ENCODE measurements around the gene HERPUD1.
A peak's percentile ranks its signal among the peaks of the same experiment; 100 is the strongest.

The HERPUD1 gene

DNA sequence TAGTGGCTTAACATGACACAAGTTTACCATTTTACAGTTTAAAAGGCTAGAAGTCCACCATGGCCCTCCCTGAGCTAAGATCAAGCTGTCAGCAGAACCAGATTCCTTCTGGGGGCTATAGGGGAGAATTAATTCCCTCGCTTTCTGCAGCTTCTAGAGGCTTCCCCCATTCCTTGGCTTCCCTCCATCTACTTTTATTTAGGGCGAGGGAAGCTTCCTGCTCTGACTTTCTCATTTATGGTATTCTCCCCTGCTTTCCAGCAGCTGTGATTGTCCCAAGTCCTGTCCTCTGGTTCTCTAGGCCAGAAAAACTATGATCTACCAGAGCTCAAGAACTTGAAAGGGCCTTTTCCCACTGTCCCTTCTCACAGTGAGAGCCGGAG, 34.1 kb downstream of the HERPUD1 start:
- H3K4me2 ChIP-seq (ENCODE audit: low read depth, low read length, poor library complexity, severe bottlenecking): peak overlapping the region; percentile 25
- H3K9me3 ChIP-seq (ENCODE audit: insufficient read depth, low read depth, low read length): no peaks in the 10 kb centered on the region
- peak overlapping the region; percentile 69 for H2AFZ ChIP-seq (ENCODE audit: low read length)
- H4K20me1 ChIP-seq (ENCODE audit: insufficient read depth, low read length, poor library complexity, severe bottlenecking): no peaks in the 10 kb centered on the region
- TF ChIP-seq, protein P1, sequence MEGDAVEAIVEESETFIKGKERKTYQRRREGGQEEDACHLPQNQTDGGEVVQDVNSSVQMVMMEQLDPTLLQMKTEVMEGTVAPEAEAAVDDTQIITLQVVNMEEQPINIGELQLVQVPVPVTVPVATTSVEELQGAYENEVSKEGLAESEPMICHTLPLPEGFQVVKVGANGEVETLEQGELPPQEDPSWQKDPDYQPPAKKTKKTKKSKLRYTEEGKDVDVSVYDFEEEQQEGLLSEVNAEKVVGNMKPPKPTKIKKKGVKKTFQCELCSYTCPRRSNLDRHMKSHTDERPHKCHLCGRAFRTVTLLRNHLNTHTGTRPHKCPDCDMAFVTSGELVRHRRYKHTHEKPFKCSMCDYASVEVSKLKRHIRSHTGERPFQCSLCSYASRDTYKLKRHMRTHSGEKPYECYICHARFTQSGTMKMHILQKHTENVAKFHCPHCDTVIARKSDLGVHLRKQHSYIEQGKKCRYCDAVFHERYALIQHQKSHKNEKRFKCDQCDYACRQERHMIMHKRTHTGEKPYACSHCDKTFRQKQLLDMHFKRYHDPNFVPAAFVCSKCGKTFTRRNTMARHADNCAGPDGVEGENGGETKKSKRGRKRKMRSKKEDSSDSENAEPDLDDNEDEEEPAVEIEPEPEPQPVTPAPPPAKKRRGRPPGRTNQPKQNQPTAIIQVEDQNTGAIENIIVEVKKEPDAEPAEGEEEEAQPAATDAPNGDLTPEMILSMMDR (conservative IDR thresholded peaks at IDR 0.05; ENCODE audit: low read length): no peak
- no peak for TF ChIP-seq EZH2phosphoT487 (IDR thresholded peaks at IDR 0.05; ENCODE audit: borderline replicate concordance)
- H3K79me2 ChIP-seq (ENCODE audit: insufficient read depth, low read length): no peaks in the 10 kb centered on the region
- peak overlapping the region; percentile 63 for H3K9ac ChIP-seq (ENCODE audit: low read depth, low read length, poor library complexity, severe bottlenecking)
- H3K4me3 ChIP-seq (ENCODE audit: low read length, poor library complexity, severe bottlenecking): no peak overlapping the region
- H3F3A ChIP-seq (ENCODE audit: low read depth): no peaks in the 10 kb centered on the region
- H3K27me3 ChIP-seq (ENCODE audit: insufficient read depth, low read length, poor library complexity, severe bottlenecking): no peaks in the 10 kb centered on the region
- peaks cover 17% of the 10 kb centered on the region for H3K4me1 ChIP-seq (ENCODE audit: insufficient read depth, low read length, poor library complexity, severe bottlenecking)
- H3K36me3 ChIP-seq (ENCODE audit: insufficient read depth, low read length): no peaks in the 10 kb centered on the region
- no peaks in the 10 kb centered on the region for H3K9me2 ChIP-seq (replicated peaks; ENCODE audit: low read depth, low read length)

DNA sequence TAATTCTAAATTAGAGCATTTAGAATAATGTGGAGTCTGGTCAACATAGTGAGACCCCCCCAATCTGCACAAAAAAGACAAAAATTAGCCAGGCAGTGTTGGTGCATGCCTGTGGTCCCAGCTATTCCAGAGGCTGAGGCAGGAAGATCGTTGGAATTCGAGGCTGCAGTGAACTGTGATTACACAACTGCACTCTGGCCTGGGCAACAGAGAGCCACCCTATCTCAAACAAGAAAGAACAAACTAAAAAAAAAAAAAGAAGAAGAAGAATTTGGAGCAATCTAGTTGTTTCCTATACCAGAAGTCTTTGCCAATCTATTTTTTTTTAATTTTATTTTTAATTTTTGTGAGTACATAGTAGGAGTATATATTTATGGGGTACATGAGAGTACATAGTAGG, 35.8 kb downstream of the HERPUD1 start:
- Histone ChIP-seq H3F3A (ENCODE audit: low read depth) (no peaks in the 10 kb centered on the region), H3K79me2 (ENCODE audit: insufficient read depth, low read length) (no peaks in the 10 kb centered on the region), H4K20me1 (ENCODE audit: insufficient read depth, low read length, poor library complexity, severe bottlenecking) (no peaks in the 10 kb centered on the region), H3K9ac (ENCODE audit: low read depth, low read length, poor library complexity, severe bottlenecking) (no peak overlapping the region), H3K4me3 (ENCODE audit: low read length, poor library complexity, severe bottlenecking) (no peak overlapping the region), H3K36me3 (ENCODE audit: insufficient read depth, low read length) (no peaks in the 10 kb centered on the region), H3K27me3 (ENCODE audit: insufficient read depth, low read length, poor library complexity, severe bottlenecking) (no peaks in the 10 kb centered on the region), H3K9me2 (replicated peaks; ENCODE audit: low read depth, low read length) (no peaks in the 10 kb centered on the region), H2AFZ (ENCODE audit: low read length) (no peak overlapping the region), H3K4me1 (ENCODE audit: insufficient read depth, low read length, poor library complexity, severe bottlenecking) (peaks cover 19% of the 10 kb centered on the region), H3K4me2 (ENCODE audit: low read depth, low read length, poor library complexity, severe bottlenecking) (no peak overlapping the region), H3K9me3 (ENCODE audit: insufficient read depth, low read depth, low read length) (no peaks in the 10 kb centered on the region)
- TF ChIP-seq, protein P1 (conservative IDR thresholded peaks at IDR 0.05; ENCODE audit: low read length): no peak
- no peak for TF ChIP-seq EZH2phosphoT487 (IDR thresholded peaks at IDR 0.05; ENCODE audit: borderline replicate concordance)

DNA sequence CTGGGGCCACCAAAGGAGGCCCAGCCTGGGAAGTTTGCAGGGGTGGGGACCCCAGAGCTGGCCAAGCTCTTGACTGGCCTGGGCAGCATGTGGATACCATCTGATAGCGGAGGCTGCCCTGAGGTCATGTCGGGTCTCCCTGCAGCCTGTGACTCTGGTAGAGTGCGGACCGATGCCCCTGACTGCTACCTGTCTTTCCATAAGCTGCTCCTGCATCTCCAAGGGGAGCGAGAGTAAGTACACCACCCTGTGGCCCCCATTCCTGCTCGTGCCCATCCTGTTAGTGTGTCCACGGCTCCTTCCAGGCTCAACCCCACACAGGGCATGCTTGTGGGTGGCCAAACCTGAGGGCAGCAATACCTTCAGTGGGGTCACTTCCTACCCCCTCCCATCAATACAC, 37.8 kb downstream of the HERPUD1 start:
- no peak for TF ChIP-seq EZH2phosphoT487 (IDR thresholded peaks at IDR 0.05; ENCODE audit: borderline replicate concordance)
- TF ChIP-seq, protein P1 (conservative IDR thresholded peaks at IDR 0.05; ENCODE audit: low read length): no peak
- H3F3A ChIP-seq (ENCODE audit: low read depth): no peaks in the 10 kb centered on the region

More for the DNA sequence above, 37.8 kb downstream of the HERPUD1 start:
- H2AFZ ChIP-seq (ENCODE audit: low read length): no peak overlapping the region
- H3K4me2 ChIP-seq (ENCODE audit: low read depth, low read length, poor library complexity, severe bottlenecking): no peak overlapping the region
- H3K9me3 ChIP-seq (ENCODE audit: insufficient read depth, low read depth, low read length): no peaks in the 10 kb centered on the region
- no peak overlapping the region for H3K4me3 ChIP-seq (ENCODE audit: low read length, poor library complexity, severe bottlenecking)
- H3K9me2 ChIP-seq (replicated peaks; ENCODE audit: low read depth, low read length): no peaks in the 10 kb centered on the region
- no peaks in the 10 kb centered on the region for H3K27me3 ChIP-seq (ENCODE audit: insufficient read depth, low read length, poor library complexity, severe bottlenecking)
- H4K20me1 ChIP-seq (ENCODE audit: insufficient read depth, low read length, poor library complexity, severe bottlenecking): no peaks in the 10 kb centered on the region
- no peaks in the 10 kb centered on the region for H3K79me2 ChIP-seq (ENCODE audit: insufficient read depth, low read length)
- peaks cover 17% of the 10 kb centered on the region for H3K4me1 ChIP-seq (ENCODE audit: insufficient read depth, low read length, poor library complexity, severe bottlenecking)
- no peak overlapping the region for H3K9ac ChIP-seq (ENCODE audit: low read depth, low read length, poor library complexity, severe bottlenecking)
- no peaks in the 10 kb centered on the region for H3K36me3 ChIP-seq (ENCODE audit: insufficient read depth, low read length)
